Measurements from ENCODE around the gene DTNBP1.
A peak's percentile ranks its signal among the peaks of the same experiment; 100 is the strongest.

The DTNBP1 gene

DNA sequence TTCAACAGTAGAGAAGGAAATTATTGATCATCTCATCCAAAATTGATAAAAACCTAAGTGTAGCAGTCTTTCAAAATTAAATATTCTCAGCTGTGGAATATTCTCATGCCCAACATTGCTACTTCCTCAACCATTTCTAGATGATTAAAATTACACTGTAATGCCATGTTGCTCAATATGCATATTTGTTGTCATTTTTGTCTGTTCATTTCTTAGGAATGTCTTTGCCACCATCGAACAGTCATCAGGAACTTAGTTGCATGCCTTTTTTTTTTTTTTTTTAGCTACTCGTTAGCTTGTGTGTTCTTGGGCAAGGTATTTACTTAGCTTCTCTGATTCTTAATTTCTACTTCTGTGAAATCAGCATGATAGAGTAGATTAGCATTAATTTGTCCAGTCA lies 188.6 kb downstream of the DTNBP1 start:
- peak; percentile 46 for DNase-seq

DNA sequence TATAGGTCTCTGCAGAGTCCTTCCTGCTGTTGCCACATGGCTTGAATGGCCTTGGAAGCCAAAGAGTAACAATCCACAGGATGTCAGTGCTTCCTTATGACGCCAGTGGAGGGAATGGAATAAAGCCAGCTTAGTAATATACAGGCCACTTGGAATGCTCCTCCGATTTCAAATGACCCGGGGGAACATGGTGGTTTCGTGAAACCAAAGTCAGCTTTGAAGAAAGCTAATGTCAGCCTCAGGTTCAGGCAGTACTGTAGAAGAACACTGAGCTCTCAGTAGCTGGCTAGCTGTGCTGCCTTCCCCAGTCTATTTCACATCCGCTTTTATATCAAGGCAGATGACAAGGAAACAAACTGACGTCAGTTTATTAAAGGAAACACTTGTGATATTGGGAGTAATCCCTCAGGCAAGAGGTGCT lies 189.1 kb downstream of the DTNBP1 start:
- peak; percentile 57 for DNase-seq

DNA sequence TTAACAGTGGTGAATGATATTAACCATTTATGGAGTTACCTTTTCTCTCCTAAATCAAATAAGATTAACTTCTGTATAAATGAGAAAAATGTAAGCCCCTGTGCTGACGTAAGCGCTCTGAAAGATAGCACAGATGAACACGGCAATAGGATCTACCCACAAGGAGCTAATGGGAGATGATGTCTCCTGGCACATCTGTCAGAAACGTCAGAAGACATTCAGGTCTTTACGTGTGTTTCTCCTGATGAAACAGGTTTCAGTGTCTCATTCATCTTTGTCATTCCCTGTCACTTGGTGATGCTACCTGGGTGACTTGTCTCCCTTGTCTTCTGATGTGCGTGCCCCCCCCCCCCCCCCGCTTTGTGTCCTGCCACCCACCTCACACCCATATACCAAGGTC lies 189.7 kb downstream of the DTNBP1 start:
- no peak for DNase-seq

Data from MV-4-11 (cell line).